ENCODE results near the gene ATP8B3.

Gene ATP8B3

DNA sequence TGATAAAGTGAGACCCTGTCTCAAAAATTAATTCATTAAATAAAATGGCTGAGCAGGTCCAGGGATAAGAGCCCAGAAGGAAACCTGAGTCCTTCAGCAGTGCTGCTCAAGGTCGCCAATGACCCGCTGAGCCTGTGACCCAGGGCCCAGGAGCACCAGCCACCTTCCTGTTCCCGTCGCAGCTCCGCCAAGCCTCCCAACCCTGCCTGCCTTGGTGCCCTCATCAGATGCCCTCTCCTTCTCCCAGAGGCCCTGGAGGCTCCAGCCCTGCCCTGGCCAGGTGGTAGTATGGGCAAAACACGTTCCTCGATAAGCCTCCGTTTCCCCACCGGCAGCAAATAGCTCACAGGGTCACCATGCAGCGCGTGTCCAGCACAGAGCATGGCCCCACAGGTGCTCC lies 33.6 kb upstream of the ATP8B3 start:
- in situ Hi-C loops (cut with HindIII; ENCODE audit: low sequenced_read_pairs) = no loop called here
- TF ChIP-seq, protein P1, sequence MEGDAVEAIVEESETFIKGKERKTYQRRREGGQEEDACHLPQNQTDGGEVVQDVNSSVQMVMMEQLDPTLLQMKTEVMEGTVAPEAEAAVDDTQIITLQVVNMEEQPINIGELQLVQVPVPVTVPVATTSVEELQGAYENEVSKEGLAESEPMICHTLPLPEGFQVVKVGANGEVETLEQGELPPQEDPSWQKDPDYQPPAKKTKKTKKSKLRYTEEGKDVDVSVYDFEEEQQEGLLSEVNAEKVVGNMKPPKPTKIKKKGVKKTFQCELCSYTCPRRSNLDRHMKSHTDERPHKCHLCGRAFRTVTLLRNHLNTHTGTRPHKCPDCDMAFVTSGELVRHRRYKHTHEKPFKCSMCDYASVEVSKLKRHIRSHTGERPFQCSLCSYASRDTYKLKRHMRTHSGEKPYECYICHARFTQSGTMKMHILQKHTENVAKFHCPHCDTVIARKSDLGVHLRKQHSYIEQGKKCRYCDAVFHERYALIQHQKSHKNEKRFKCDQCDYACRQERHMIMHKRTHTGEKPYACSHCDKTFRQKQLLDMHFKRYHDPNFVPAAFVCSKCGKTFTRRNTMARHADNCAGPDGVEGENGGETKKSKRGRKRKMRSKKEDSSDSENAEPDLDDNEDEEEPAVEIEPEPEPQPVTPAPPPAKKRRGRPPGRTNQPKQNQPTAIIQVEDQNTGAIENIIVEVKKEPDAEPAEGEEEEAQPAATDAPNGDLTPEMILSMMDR (IDR thresholded peaks at IDR 0.05; ENCODE audit: low read depth, low read length, missing control alignments) = no peak
- no peak for DNase-seq (ENCODE audit: low read depth)
- H3K4me3 ChIP-seq (ENCODE audit: low read depth, low read length) = no peak overlapping the region

DNA sequence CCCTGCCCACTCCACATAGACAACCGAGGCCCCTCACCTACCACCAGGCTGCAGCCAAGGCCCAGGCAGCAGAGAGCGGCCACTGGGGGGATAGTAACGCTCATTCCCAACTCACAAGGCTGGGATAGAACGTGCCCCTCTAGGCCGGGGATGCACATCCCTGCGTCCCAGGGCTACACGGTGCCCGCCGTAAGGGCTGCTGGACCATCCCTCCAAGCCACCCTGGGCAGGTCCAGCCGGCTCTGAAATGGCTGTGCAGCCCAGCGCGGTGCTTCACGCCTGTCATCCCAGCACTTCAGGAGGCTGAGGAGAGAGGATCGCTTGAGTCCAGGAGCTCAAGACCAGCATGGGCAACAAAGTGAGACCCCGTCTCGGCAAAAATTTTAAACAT lies 33.0 kb upstream of the ATP8B3 start:
- H3K4me3 ChIP-seq (ENCODE audit: low read depth, low read length) = no peak overlapping the region
- in situ Hi-C loops (cut with HindIII; ENCODE audit: low sequenced_read_pairs) = no loop called here
- TF ChIP-seq, protein P1 (IDR thresholded peaks at IDR 0.05; ENCODE audit: low read depth, low read length, missing control alignments) = no peak
- no peak for DNase-seq (ENCODE audit: low read depth)

GRCh38 chr19:1844513-1845124 lies 32.5 kb upstream of the ATP8B3 start:
- DNase-seq (ENCODE audit: low read depth) = no peak
- TF ChIP-seq, protein P1 (IDR thresholded peaks at IDR 0.05; ENCODE audit: low read depth, low read length, missing control alignments) = no peak
- in situ Hi-C loops (cut with HindIII; ENCODE audit: low sequenced_read_pairs) = no loop called here
- no peak overlapping the region for H3K4me3 ChIP-seq (ENCODE audit: low read depth, low read length)

- H3K4me3 ChIP-seq (ENCODE audit: low read depth, low read length) = no peak overlapping the region
- in situ Hi-C loops (cut with HindIII; ENCODE audit: low sequenced_read_pairs) = no loop called here
- TF ChIP-seq, protein P1 (IDR thresholded peaks at IDR 0.05; ENCODE audit: low read depth, low read length, missing control alignments) = no peak
- DNase-seq (ENCODE audit: low read depth) = no peak
These were observed 31.7 kb upstream of the ATP8B3 start for GRCh38 chr19:1843646-1844394.

DNA sequence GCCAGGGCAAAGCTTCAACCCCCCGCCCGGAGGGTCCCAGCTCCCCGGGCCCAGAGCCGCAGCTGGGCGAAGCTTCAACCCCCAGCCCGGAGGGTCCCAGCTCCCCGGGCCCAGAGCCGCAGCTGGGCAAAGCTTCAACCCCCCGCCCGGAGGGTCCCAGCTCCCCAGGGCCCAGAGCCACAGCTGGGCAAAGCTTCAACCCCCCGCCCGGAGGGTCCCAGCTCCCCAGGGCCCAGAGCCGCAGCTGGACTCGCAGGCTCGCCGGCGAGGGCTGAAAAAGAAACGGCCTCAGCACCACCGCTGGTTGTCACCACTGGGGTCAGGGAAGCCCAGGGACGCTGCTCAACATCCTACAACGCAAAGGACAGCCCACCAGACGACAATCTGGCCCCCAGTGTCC lies 31.0 kb upstream of the ATP8B3 start:
- TF ChIP-seq, protein P1 (IDR thresholded peaks at IDR 0.05; ENCODE audit: low read depth, low read length, missing control alignments) = no peak
- no peak for DNase-seq (ENCODE audit: low read depth)
- no peak overlapping the region for H3K4me3 ChIP-seq (ENCODE audit: low read depth, low read length)
- in situ Hi-C loops (cut with HindIII; ENCODE audit: low sequenced_read_pairs) = no loop called here

GRCh38 chr19:1841209-1841924 lies 29.3 kb upstream of the ATP8B3 start:
- TF ChIP-seq, protein P1 (IDR thresholded peaks at IDR 0.05; ENCODE audit: low read depth, low read length, missing control alignments) = no peak
- no peak overlapping the region for H3K4me3 ChIP-seq (ENCODE audit: low read depth, low read length)
- in situ Hi-C loops (cut with HindIII; ENCODE audit: low sequenced_read_pairs) = no loop called here
- DNase-seq (ENCODE audit: low read depth) = no peak
